ENCODE results near the gene KIN.
"Not testable (repeated sequence)": the region's sequence is repeated elsewhere in the genome, so short reads cannot be mapped to it uniquely, and the experiment has no call there.

DNA sequence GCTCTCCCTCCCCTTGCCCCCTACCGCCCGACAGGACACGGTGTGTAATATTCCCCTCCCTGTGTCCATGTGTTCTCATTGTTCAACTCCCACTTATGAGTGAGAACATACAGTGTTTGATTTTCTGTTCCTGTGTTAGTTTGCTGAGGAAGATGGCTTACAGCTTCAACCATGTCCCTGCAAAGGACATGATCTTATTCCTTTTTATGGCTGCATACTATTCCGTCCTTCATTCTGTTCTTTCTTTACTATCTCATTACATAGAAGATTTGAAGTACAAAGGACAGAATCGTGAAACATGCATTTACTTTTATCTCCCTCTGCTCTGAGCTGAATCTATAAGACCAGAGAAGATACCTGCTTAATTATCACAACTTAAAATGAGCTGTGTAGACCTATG lies 76.7 kb downstream of the KIN start:
- TF ChIP-seq, protein P1, sequence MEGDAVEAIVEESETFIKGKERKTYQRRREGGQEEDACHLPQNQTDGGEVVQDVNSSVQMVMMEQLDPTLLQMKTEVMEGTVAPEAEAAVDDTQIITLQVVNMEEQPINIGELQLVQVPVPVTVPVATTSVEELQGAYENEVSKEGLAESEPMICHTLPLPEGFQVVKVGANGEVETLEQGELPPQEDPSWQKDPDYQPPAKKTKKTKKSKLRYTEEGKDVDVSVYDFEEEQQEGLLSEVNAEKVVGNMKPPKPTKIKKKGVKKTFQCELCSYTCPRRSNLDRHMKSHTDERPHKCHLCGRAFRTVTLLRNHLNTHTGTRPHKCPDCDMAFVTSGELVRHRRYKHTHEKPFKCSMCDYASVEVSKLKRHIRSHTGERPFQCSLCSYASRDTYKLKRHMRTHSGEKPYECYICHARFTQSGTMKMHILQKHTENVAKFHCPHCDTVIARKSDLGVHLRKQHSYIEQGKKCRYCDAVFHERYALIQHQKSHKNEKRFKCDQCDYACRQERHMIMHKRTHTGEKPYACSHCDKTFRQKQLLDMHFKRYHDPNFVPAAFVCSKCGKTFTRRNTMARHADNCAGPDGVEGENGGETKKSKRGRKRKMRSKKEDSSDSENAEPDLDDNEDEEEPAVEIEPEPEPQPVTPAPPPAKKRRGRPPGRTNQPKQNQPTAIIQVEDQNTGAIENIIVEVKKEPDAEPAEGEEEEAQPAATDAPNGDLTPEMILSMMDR (conservative IDR thresholded peaks at IDR 0.05; ENCODE audit: low read length), result not testable (repeated sequence)
- not testable (repeated sequence) for TF ChIP-seq EZH2phosphoT487 (IDR thresholded peaks at IDR 0.05; ENCODE audit: borderline replicate concordance)

All from Loucy (cell line).